Heart right ventricle (tissue), 16 donors: ENCODE measurements around the gene NACAD. TPM values are rescaled to one million over a fixed set of nuclear protein-coding genes. Genes with fewer than 3 reads are reported as not detected.

Source experiments
- ATAC-seq, 8 donors: fragments of 200-7000 bp; cut with Tn5 transposase; one replicate each; pipeline ENCODE4 v1.9.1; 2020; ENCODE audit warnings: mild to moderate bottlenecking in 8 of 8, moderate library complexity in 8 of 8, moderate number of reproducible peaks in 1 of 8
- DNase-seq, 2 donors: peaks; one replicate each; pipeline ENCODE4 v3.0.0-alpha.2; 2020
- H3K27ac ChIP-seq, 10 donors: fragments of 200-600 bp; sonication (generic) in 2 of 10; one replicate each; pipeline versions ENCODE4 v1.5.0 to v1.8.0; 2020 to 2022; ENCODE audit warnings: mild to moderate bottlenecking in 3 of 10
- H3K27me3 ChIP-seq, 7 donors: fragments of 200-600 bp; one replicate each; pipeline ENCODE4 v1.8.0; 2021 to 2022; ENCODE audit warnings: mild to moderate bottlenecking in 2 of 7
- H3K36me3 ChIP-seq, 9 donors: fragments of 200-600 bp; sonication (generic) in 1 of 9; one replicate each; pipeline versions ENCODE4 v1.5.0 to v1.8.0; 2020 to 2022; ENCODE audit warnings: mild to moderate bottlenecking in 2 of 9
- H3K4me1 ChIP-seq, 9 donors: fragments of 200-600 bp; sonication (generic) in 1 of 9; one replicate each; pipeline versions ENCODE4 v1.5.0 to v1.8.0; 2020 to 2022; ENCODE audit warnings: mild to moderate bottlenecking in 4 of 9
- H3K4me3 ChIP-seq, 10 donors: fragments of 200-600 bp; sonication (generic) in 2 of 10; one replicate each; pipeline versions ENCODE4 v1.5.0 to v1.8.0; 2020 to 2022; ENCODE audit warnings: mild to moderate bottlenecking in 7 of 10, moderate library complexity in 2 of 10
- H3K9me3 ChIP-seq, 11 donors: fragments of 200-600 bp in 10 of 11; sonication (generic) in 2 of 11; one replicate each; pipeline versions ENCODE4 v1.5.0 to v1.8.0; 2013 to 2022; ENCODE audit warnings: mild to moderate bottlenecking in 2 of 11, control low read depth in 1 of 11, moderate library complexity in 1 of 11
- WGBS, 2 donors: extraction: QIAGEN DNeasy Blood & Tissue Kit; methylation state at CpG; one replicate each; pipeline ENCODE4 v1.1.7; 2013; ENCODE audit warnings: inconsistent platforms in 1 of 2; 5-methylcytosine and 5-hydroxymethylcytosine counted together
- intact Hi-C, 10 donors: fragments of 100-400 bp; cut with DNase I; formaldehyde crosslinking; loops; one replicate each; pipeline versions ENCODE4 v1.11.1 to v1.14.2; 2022
- polyA plus RNA-seq, 2 donors: library from polyadenylated mRNA; stranded (reverse); fragments of 200-250 nt; gene quantifications; one replicate each; pipeline ENCODE4 v1.2.3, GENCODE V29; 2013
- total RNA-seq, 10 donors: library from RNA; stranded (reverse); fragmentation: NEBNext Ultra II Directional in 3 of 10; extraction: Animal tissue kit (Norgen Biotek cat#: 25700) in 3 of 10; gene quantifications; one replicate each; pipeline versions ENCODE4 v1.2.1 to v1.2.4, GENCODE V29; 2021 to 2023
- TF ChIP-seq, protein P1 (sequence below), 9 donors: fragments of 200-600 bp; sonication (generic) in 2 of 9; IDR thresholded peaks; one replicate each; pipeline versions ENCODE4 v1.5.0 to v1.8.0; 2021 to 2022; ENCODE audit warnings: antibody characterized with exemption in 9 of 9, mild to moderate bottlenecking in 5 of 9, moderate library complexity in 1 of 9
- donor health status: Arrhythmogenic right ventricular cardiomyopathy.
- donor health status: ischemic (EF 13 %, LVEDD 7.1; RV severe dilation, severe dysfunction).
- donor health status: healthy with polysubstance abuse.
- donor health status: DM: no; HTN: yes; CAD: no.
- donor health status: DM: no; HTN: no; CAD: no.
- donor health status: ischemic (EF 25% LVEDD 6.9; RV normal size, moderate dysfunction).
- donor health status: ischemic (EF 25% LVEDD 5.7; RV mildly dilated, moderate dysfunction).
- donor health status: healthy.
- donor health status: DM: yes; HTN: yes; CAD: no.
- donor health status: Ischemic cardiomyopathy.
- donor health status: ischemic (EF 35%, LVEDD 5.7; RV mildly dilated, moderate dysfunction).
- donor health status: nonischemic (EF 11% LVEDD 7.7; RV severe dilation, severe dysfunction).
- donor health status: DM: yes; HTN: yes; CAD: no.
- donor health status: PGD.
- donor health status: ischemic (EF 29% LVEDD 5.4; RV normal size, mild dysfunction).
- donor health status: nonischemic (EF 23%, LVEDD 6.1; RV moderate dilation, normal function).

The NACAD gene
- total and polyA plus RNA-seq, 12 donors = 3.0 to 12.0 (median 4.7) TPM

DNA sequence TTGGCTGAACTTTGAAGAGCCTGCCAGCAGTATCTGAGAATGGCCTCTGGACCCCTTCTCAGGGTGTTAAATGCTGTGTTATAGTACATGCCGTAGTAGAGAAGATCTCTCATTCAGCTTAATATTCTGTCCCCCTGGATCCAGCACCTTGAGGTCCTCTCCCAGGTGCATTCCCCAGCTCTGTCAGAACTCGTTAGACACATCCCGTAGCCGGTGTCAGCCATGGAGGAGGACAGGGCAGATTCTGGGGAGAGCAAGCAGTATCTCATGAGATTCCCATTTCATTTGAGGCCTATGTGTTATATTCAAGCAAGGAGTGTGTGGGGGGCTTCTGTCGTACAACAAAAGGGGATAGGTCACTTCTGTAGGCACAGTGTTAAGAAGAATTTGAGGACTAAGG is 34.8 kb downstream of the NACAD start:
- intact Hi-C loops = loop anchor here in 1 of 10 donors (10.0 kb wide), 1 partner anchor 49 kb away; the partner anchor contains the start of gene CCM2
- H3K9me3 ChIP-seq = no peaks in the 10 kb centered on the region
- peaks cover 0 to 48% (median 0%) of the 10 kb centered on the region in 9 donors for H3K36me3 ChIP-seq
- no peak overlapping the region for H3K4me3 ChIP-seq
- ATAC-seq (no peak), DNase-seq (no peak)
- TF ChIP-seq, protein P1, sequence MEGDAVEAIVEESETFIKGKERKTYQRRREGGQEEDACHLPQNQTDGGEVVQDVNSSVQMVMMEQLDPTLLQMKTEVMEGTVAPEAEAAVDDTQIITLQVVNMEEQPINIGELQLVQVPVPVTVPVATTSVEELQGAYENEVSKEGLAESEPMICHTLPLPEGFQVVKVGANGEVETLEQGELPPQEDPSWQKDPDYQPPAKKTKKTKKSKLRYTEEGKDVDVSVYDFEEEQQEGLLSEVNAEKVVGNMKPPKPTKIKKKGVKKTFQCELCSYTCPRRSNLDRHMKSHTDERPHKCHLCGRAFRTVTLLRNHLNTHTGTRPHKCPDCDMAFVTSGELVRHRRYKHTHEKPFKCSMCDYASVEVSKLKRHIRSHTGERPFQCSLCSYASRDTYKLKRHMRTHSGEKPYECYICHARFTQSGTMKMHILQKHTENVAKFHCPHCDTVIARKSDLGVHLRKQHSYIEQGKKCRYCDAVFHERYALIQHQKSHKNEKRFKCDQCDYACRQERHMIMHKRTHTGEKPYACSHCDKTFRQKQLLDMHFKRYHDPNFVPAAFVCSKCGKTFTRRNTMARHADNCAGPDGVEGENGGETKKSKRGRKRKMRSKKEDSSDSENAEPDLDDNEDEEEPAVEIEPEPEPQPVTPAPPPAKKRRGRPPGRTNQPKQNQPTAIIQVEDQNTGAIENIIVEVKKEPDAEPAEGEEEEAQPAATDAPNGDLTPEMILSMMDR (IDR thresholded peaks at IDR 0.05) = no peak
- H3K27ac ChIP-seq = no peak overlapping the region
- peaks cover 0 to 7% (median 0%) of the 10 kb centered on the region in 9 donors for H3K4me1 ChIP-seq
- no peaks in the 10 kb centered on the region for H3K27me3 ChIP-seq
- 96 to 97% methylated on average over 5 of the region's 5 CpGs for WGBS, 2 donors

DNA sequence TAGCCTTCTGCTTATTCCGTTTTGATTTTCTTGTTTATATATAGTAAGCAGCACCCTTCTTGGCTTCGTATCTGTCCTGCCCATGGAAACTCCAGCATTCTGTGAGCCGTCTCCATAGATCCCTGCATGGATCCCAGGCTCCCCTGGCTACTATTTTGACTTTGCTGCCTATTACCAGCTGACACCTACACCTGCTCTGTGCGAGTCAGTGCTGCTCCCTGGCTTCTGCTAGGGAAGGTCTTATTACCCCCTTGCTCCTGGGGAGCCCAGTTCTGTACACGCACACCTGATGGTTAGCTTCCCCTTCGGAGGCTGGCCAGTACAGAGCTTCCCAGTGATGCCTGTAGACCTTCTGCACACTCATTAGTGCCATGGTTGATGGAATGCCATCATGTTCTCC is 35.4 kb downstream of the NACAD start:
- TF ChIP-seq, protein P1 (IDR thresholded peaks at IDR 0.05) = no peak
- peaks cover 0 to 7% (median 0%) of the 10 kb centered on the region in 9 donors for H3K4me1 ChIP-seq
- no peak for DNase-seq
- H3K27me3 ChIP-seq = no peaks in the 10 kb centered on the region
- 64 to 80% methylated on average over 5 to 6 of the region's 6 CpGs for WGBS, 2 donors
- H3K4me3 ChIP-seq = no peak overlapping the region
- no peaks in the 10 kb centered on the region for H3K9me3 ChIP-seq
- H3K27ac ChIP-seq = no peak overlapping the region
- intact Hi-C loops = loop anchor here in 1 of 10 donors (10.0 kb wide), 1 partner anchor 49 kb away; the partner anchor contains the start of gene CCM2
- ATAC-seq = no peak
- peaks cover 0 to 54% (median 0%) of the 10 kb centered on the region in 9 donors for H3K36me3 ChIP-seq

DNA sequence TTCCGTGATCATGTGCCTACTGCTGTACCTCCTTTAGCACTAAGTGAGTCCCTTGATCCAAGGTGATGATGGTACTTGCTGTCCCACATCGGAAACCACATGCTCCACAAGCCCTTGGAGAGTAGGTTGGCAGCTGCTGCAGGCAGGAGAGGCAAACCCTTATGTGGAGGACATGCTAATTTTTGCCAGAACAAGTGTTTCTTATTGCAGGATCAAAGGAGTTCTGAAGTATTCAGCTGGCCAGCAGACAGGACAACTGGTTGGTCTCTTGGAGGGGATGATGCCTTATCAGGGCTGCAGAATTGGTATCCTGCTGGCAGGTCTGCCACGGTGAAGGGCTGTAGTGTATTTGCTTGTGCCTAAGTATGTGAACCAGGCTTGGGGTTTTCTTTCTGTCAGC is 36.8 kb downstream of the NACAD start:
- Histone ChIP-seq H3K27ac (no peak overlapping the region), H3K27me3 (no peaks in the 10 kb centered on the region), H3K4me3 (no peak overlapping the region), H3K36me3 (peaks cover 0 to 65% (median 0%) of the 10 kb centered on the region in 9 donors), H3K9me3 (no peaks in the 10 kb centered on the region), H3K4me1 (no peaks in the 10 kb centered on the region)
- 69 to 73% methylated on average over 3 of the region's 3 CpGs for WGBS, 2 donors
- ATAC-seq (peak in 1 of 8 donors; percentile 47), DNase-seq (no peak)
- intact Hi-C loops = loop anchor here in 1 of 10 donors (10.0 kb wide), 1 partner anchor 47 kb away; the partner anchor contains the start of gene CCM2
- TF ChIP-seq, protein P1 (IDR thresholded peaks at IDR 0.05) = no peak

DNA sequence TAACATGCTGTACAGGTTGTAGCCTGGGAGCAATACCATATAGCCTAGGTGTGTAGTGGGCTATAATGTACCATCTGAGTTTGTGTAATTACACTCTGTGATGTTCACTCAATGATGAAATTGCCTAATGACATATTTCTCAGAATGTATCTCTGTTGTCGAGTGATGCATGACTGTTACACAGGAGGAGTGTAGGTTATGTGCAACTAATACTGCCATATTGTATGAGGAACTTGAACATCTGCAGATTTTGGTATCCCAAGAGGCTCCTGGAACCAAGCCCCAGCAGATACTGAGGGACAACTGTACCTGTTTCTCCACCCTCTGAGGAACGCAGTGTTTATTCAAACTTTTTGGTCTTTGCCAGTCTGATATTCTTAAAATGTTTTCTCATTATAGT is 38.6 kb downstream of the NACAD start:
- WGBS, 2 donors = 92 to 95% methylated on average over 2 of the region's 2 CpGs
- no peak overlapping the region for H3K4me3 ChIP-seq
- TF ChIP-seq, protein P1 (IDR thresholded peaks at IDR 0.05) = no peak
- H3K9me3 ChIP-seq = no peaks in the 10 kb centered on the region
- H3K4me1 ChIP-seq = no peaks in the 10 kb centered on the region
- intact Hi-C loops = loop anchor here in 1 of 10 donors (10.0 kb wide), 1 partner anchor 45 kb away; the partner anchor contains the start of gene CCM2
- no peak overlapping the region for H3K27ac ChIP-seq
- ATAC-seq (no peak), DNase-seq (no peak)
- H3K27me3 ChIP-seq = no peaks in the 10 kb centered on the region
- H3K36me3 ChIP-seq = peaks cover 0 to 83% (median 0%) of the 10 kb centered on the region in 9 donors
